Skeletal muscle satellite cell (primary cell): Measurements from ENCODE around the gene MYO18B.

Experiments
- H3K27me3 ChIP-seq: 2 replicates; pipeline ENCODE4 v1.7.0; 2013; ENCODE audit warnings: low read length; ENCODE audit not compliant: control insufficient read depth, insufficient read depth
- H3K36me3 ChIP-seq: 2 replicates; pipeline ENCODE4 v1.7.0; 2013; ENCODE audit warnings: mild to moderate bottlenecking, control low read depth, low read length; ENCODE audit not compliant: insufficient read depth
- H3K4me1 ChIP-seq: 2 replicates; pipeline ENCODE4 v1.7.0; 2013; ENCODE audit warnings: low read length; ENCODE audit not compliant: control insufficient read depth, insufficient read depth
- H3K4me2 ChIP-seq: 2 replicates; pipeline ENCODE4 v1.7.0; 2013; ENCODE audit warnings: mild to moderate bottlenecking, low read length
- H3K4me3 ChIP-seq: 2 replicates; pipeline ENCODE4 v1.7.0; 2013; ENCODE audit warnings: low read length
- H3K9ac ChIP-seq: 2 replicates; pipeline ENCODE4 v1.7.0; 2013; ENCODE audit warnings: mild to moderate bottlenecking, low read depth, low read length, moderate library complexity
- H3K9me3 ChIP-seq: replicated peaks from 2 replicates; pipeline ENCODE4 v1.7.0; 2013; ENCODE audit warnings: mild to moderate bottlenecking, control low read depth, low read length

Gene MYO18B

DNA sequence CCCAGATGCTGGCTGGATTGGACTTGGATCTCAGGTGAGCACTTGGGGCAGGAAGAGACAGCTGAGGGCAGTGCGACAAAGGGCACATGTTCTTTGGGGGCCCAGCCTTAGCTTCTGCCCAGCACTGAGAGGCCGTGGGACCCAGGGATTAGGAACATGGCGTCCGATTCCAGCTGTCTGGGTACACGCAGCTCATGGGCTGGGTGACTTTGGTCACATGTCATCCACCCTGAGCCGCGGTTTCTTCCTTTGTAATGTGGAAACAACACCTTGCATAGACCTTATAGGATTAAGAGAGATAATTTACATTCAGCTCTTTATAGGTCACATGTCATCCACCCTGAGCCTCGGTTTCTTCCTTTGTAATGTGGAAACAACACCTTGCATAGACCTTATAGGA lies 39.8 kb downstream of the MYO18B start:
- Histone ChIP-seq H3K4me3 (no peak overlapping the region), H3K27me3 (no peaks in the 10 kb centered on the region), H3K9me3 (no peaks in the 10 kb centered on the region), H3K4me1 (no peaks in the 10 kb centered on the region), H3K9ac (no peak overlapping the region), H3K4me2 (no peak overlapping the region), H3K36me3 (peaks cover 77% of the 10 kb centered on the region)

DNA sequence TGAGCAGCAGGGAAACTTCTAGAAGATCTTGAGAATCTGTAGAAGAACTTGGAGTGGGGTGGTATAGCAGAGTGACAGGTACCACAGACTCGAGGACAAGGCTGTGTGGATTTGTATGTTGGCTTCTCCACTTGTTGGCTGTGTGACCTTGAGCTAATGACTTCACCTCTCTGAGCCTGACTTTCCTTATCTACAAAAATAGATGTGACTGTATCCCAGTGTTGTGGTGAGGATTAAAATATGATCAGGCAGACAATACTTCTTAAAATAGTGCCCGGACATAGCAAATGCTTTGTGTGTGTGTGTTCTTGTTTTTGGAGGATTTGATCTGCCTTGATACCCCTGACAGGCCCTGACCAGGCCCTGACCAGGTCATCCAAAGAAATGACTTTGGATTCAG lies 40.8 kb downstream of the MYO18B start:
- Histone ChIP-seq H3K36me3 (peaks cover 67% of the 10 kb centered on the region), H3K27me3 (no peaks in the 10 kb centered on the region), H3K4me1 (peaks cover 6% of the 10 kb centered on the region), H3K4me3 (no peak overlapping the region), H3K9me3 (no peaks in the 10 kb centered on the region), H3K9ac (no peak overlapping the region), H3K4me2 (no peak overlapping the region)

DNA sequence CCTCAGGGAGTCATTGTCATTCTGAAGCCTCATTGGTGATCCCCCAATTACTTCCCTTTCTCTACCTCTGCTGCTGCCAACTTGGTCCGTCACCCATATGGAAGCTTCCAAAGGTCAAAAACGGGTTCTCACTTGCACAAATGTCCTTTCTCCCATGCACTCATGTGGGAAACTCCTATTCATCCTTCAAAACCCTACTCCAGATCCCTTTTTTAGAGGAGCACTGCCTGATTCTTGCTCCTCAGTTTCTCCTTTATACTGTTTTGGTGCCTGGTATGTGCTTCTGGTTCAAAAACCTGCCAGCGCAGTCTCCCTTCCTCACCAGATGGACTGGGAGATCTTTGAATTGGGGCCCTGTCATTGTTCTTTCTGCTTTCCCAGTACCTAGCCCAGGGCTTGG lies 41.9 kb downstream of the MYO18B start:
- no peak overlapping the region for H3K9ac ChIP-seq
- H3K9me3 ChIP-seq = no peaks in the 10 kb centered on the region
- no peak overlapping the region for H3K4me3 ChIP-seq
- H3K4me1 ChIP-seq = peaks cover 8% of the 10 kb centered on the region
- no peak overlapping the region for H3K4me2 ChIP-seq
- peaks cover 60% of the 10 kb centered on the region for H3K36me3 ChIP-seq
- H3K27me3 ChIP-seq = no peaks in the 10 kb centered on the region

DNA sequence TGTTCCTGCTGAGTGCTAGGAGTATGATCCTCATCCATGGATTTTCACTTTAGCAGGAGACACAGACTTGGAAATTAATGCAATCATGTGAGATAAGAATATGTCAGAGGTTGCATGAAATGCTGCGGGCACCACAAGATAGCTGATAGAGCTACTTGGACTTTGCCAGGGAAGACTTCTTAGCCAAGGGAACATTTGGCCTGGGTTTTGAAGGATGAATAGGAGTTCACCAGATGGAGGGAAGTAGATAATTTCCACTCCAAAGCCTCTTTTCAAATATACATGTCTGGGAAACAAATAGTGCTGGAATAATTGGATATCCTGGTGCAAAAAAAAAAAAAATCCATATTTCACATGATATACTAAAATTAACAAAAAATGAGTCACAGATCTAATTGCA lies 44.2 kb downstream of the MYO18B start:
- no peaks in the 10 kb centered on the region for H3K9me3 ChIP-seq
- no peak overlapping the region for H3K4me2 ChIP-seq
- no peak overlapping the region for H3K9ac ChIP-seq
- H3K4me3 ChIP-seq = no peak overlapping the region
- H3K4me1 ChIP-seq = peaks cover 8% of the 10 kb centered on the region
- H3K36me3 ChIP-seq = peaks cover 48% of the 10 kb centered on the region
- H3K27me3 ChIP-seq = no peaks in the 10 kb centered on the region

DNA sequence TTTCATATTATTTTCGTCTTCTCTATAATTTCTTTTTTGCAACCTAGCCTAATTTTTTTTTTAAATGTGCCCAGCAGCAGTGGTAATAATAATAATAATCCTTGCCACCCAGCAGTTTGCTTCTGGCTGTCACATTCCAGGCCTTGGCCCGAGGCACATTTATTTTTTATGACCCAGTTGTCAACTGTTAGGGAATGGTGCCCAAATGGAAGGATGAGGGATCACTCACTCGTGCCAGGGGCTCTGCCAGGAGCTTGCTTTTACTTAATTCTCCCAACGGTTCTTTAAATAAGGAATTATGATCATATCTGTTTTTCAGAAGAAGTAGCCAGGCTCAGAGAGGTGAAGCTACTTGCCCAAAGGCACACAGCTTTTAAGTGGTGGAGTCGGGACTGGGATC lies 49.6 kb downstream of the MYO18B start:
- no peak overlapping the region for H3K4me2 ChIP-seq
- H3K9me3 ChIP-seq = no peaks in the 10 kb centered on the region
- H3K9ac ChIP-seq = no peak overlapping the region
- H3K27me3 ChIP-seq = no peaks in the 10 kb centered on the region
- no peak overlapping the region for H3K4me3 ChIP-seq
- H3K4me1 ChIP-seq = peaks cover 8% of the 10 kb centered on the region
- H3K36me3 ChIP-seq = peaks cover 24% of the 10 kb centered on the region

DNA sequence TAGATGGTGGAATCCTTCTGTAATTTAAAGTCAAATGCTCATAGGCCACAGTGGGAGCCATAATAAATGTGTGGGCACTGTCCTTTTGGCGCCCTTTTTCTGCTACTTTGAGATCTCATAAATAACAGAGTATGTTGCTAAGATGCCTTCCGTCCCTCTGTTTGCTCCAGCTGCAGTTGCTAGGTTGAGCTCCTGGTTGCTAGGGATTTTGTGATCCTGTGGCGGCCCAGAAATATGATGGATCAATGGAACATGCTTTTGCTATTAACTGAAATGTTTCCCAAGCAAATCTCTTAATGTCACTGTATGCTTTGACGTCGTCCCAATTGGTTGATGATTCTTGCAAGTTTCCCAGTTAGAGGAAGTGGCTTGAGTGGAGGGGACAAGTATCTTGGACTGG lies 53.5 kb downstream of the MYO18B start:
- H3K9me3 ChIP-seq = no peaks in the 10 kb centered on the region
- peaks cover 46% of the 10 kb centered on the region for H3K36me3 ChIP-seq
- H3K9ac ChIP-seq = no peak overlapping the region
- no peaks in the 10 kb centered on the region for H3K4me1 ChIP-seq
- no peaks in the 10 kb centered on the region for H3K27me3 ChIP-seq
- no peak overlapping the region for H3K4me2 ChIP-seq
- no peak overlapping the region for H3K4me3 ChIP-seq

DNA sequence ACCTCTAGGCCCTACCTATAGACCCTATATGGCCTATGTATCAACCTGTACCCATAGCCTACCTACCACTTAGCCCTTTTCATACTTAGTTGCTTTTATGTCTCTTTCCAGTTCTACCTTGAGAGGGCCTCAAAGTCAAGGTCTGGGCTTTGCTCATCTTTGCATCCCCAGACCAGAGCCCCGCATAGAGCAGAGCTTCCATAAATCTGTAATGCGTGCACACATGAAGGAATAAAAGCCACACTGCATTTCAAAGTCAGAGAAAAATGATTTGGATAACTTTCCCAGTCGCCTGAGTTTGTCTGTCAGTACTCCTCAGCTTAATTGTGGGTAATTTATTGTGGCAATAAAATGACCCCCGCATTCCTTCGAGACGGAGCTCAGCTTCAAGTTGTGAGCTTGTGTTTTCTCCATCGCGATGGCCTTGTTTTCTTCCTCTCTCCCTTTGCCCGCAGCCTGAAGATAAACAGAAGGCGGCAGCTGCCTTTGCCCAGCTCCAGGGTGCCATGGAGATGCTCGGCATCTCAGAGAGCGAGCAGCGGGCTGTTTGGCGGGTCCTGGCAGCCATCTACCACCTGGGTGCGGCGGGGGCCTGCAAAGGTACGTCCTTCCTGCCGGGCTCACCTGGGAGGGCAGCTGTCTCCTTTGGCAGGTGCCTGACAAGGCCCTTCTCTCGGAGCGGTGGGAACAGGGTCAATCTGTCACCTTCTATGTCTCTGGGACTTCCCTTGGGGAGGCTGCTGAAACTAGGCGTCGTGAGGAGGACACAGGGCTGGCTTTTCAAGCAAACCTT lies 55.7 kb downstream of the MYO18B start:
- H3K4me1 ChIP-seq = no peaks in the 10 kb centered on the region
- peaks cover 46% of the 10 kb centered on the region for H3K36me3 ChIP-seq
- no peak overlapping the region for H3K9ac ChIP-seq
- H3K4me2 ChIP-seq = no peak overlapping the region
- H3K4me3 ChIP-seq = no peak overlapping the region
- no peaks in the 10 kb centered on the region for H3K27me3 ChIP-seq
- H3K9me3 ChIP-seq = no peaks in the 10 kb centered on the region

DNA sequence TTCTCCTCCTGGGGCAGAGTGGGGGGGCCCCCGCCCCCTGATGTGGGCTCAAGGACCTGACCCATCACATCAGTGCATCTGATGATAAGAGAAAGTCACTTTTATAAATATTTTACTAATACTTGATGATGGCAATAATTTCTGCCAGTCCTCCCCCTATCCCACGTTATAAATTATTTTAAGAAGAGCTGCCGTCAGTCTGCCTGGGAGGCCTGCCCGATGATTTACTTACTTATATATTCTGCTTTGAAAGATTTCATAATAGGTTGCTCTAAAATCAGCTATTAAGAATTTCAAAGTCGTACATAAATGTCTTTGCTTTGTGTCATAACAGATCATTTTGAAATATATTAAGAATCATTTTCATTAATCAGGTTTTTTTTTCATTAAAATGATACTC lies 58.8 kb downstream of the MYO18B start:
- H3K9me3 ChIP-seq = no peaks in the 10 kb centered on the region
- H3K4me2 ChIP-seq = no peak overlapping the region
- H3K4me1 ChIP-seq = no peaks in the 10 kb centered on the region
- H3K27me3 ChIP-seq = no peaks in the 10 kb centered on the region
- H3K36me3 ChIP-seq = peaks cover 50% of the 10 kb centered on the region
- H3K4me3 ChIP-seq = no peak overlapping the region
- no peak overlapping the region for H3K9ac ChIP-seq

DNA sequence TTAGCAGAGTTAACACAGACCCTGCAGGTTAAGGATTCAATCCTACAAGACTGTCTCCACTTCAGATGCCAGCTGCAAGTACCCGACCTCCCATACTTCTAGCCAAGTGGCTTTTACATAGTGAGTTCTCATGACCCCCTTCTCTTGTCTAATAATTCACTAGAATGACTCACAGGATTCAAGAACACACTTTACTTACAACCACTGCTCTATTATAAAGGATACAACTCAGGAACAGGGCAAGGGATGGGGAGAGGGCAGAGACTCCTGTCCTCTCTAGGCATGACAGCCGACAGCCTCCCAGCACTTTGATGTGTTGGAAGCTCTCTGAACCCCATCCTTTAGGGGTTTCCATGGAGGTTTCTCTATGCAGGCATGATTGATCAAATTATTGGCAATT lies 60.0 kb downstream of the MYO18B start:
- H3K9me3 ChIP-seq = no peaks in the 10 kb centered on the region
- no peaks in the 10 kb centered on the region for H3K27me3 ChIP-seq
- no peak overlapping the region for H3K4me3 ChIP-seq
- peaks cover 50% of the 10 kb centered on the region for H3K36me3 ChIP-seq
- no peak overlapping the region for H3K4me2 ChIP-seq
- no peak overlapping the region for H3K9ac ChIP-seq
- peaks cover 7% of the 10 kb centered on the region for H3K4me1 ChIP-seq

DNA sequence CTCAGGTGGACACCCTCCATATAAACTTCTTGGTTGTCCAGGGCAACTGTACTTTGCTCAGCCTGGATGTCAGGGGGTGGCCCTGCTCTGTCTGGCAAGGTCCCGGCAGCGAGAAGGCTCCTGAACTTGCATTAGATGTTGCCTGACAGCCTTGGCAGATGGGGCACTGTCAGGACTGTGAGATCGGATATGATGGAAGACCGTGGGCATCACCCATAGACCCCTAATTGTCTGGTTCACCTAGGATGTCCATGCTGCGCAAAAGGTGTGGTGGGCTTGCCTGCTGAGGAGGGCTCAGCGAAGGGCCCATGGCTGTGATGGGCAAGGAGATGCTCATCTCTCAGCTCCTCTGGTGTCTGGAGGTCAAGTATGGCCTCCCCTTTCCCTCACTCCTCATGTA lies 62.7 kb downstream of the MYO18B start:
- Histone ChIP-seq H3K4me3 (no peak overlapping the region), H3K27me3 (no peaks in the 10 kb centered on the region), H3K9me3 (no peaks in the 10 kb centered on the region), H3K9ac (no peak overlapping the region), H3K36me3 (peaks cover 55% of the 10 kb centered on the region), H3K4me1 (peaks cover 8% of the 10 kb centered on the region), H3K4me2 (no peak overlapping the region)

DNA sequence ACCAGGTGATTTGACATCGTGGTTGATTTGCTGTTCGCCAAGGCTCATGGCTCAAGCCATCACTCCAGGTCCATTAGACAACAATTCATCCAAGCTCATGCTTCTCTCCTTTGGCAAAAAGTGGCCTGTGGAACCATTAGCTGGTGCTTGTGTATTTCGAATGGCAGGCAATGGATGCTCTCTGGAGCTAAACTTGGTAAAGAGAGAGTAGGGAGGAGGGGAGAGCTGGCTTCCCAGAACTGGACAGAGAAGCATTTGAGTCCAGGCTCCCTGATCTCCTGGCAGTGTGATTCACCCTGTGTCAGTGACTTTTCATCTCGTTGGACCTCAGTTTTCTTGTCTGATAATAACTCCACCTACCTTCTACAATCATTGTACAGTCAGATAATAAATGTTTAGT lies 64.6 kb downstream of the MYO18B start:
- H3K4me2 ChIP-seq = no peak overlapping the region
- H3K4me1 ChIP-seq = peaks cover 8% of the 10 kb centered on the region
- no peaks in the 10 kb centered on the region for H3K27me3 ChIP-seq
- H3K4me3 ChIP-seq = no peak overlapping the region
- peaks cover 39% of the 10 kb centered on the region for H3K36me3 ChIP-seq
- H3K9ac ChIP-seq = no peak overlapping the region
- no peaks in the 10 kb centered on the region for H3K9me3 ChIP-seq

DNA sequence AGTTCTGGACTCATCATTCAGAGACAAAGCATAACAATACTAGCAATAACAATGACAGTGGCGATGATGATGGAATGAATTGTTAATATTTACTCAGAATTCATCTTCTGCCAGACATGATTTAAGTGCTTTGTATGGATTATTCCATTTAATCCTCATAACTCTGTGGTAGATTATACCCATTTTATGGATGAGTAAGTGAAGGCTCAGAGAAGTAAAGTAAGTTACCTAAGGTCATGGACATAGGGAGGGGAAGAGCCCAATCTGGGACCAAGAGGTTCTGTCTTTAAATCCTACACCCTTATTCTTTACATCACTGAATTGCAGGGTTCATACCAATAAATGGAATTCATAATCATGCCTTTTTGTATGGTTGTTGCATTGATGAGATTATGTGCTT lies 72.7 kb downstream of the MYO18B start:
- H3K27me3 ChIP-seq = no peaks in the 10 kb centered on the region
- H3K4me1 ChIP-seq = no peaks in the 10 kb centered on the region
- no peaks in the 10 kb centered on the region for H3K9me3 ChIP-seq
- H3K4me2 ChIP-seq = no peak overlapping the region
- H3K9ac ChIP-seq = no peak overlapping the region
- peaks cover 52% of the 10 kb centered on the region for H3K36me3 ChIP-seq
- H3K4me3 ChIP-seq = no peak overlapping the region
